HG03571 (cell line): Measurements from ENCODE around the gene GAA.

Experiments used
- ATAC-seq: cut with Tn5 transposase; IDR thresholded peaks from one replicate; pipeline ENCODE4 v1.9.1; 2021; ENCODE audit not compliant: unreplicated experiment

Gene GAA

DNA sequence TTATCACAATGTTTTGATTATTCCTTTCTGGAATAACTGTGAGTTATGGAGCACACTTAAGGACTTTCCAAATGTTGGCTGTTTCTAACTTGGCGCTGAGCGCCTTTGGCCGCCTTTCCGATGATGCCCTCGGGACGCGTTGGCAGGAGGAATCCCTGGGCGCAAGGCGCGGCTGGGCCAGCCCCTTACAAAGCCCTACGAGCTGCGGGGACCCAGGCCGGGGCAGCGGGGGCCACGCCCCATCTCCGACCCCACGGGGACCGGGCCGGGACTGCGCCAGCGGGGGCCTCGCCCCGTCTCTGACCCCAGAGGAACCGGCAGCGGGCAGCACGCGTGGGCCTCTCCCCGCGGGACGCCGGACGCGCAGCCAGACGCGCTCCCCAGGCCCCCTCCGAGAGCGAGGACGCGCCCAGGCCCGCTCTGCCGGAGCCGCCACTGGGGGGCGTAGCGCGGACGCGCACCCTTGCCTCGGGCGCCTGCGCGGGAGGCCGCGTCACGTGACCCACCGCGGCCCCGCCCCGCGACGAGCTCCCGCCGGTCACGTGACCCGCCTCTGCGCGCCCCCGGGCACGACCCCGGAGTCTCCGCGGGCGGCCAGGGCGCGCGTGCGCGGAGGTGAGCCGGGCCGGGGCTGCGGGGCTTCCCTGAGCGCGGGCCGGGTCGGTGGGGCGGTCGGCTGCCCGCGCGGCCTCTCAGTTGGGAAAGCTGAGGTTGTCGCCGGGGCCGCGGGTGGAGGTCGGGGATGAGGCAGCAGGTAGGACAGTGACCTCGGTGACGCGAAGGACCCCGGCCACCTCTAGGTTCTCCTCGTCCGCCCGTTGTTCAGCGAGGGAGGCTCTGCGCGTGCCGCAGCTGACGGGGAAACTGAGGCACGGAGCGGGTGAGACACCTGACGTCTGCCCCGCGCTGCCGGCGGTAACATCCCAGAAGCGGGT is at the start of gene GAA:
TSS of gene GAA (plus strand) at position 571 of the 935 bp plus-strand sequence. CDS start 3,006 bp downstream, outside the sequence.
- ATAC-seq: no peak

DNA sequence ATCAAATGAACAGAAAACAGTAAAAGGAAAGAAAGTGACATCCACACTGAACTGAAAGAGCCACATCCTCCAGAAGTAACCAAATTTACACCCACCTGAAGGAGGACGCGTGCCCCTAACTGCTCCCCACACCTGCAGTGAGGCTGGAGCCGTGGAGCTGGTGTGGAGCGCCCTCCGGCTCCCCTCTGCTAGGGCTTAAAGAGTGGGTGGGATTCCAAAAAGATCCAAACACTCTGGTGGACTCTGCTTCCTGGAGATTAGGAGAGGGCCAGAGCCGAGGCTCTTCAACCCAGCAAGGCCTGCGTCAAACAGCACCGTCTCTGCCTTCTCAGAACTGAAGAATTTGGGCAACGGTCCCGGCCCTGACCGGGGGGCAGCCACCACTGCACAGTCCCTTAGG is 49.7 kb upstream of the GAA start:
- ATAC-seq: no peak

DNA sequence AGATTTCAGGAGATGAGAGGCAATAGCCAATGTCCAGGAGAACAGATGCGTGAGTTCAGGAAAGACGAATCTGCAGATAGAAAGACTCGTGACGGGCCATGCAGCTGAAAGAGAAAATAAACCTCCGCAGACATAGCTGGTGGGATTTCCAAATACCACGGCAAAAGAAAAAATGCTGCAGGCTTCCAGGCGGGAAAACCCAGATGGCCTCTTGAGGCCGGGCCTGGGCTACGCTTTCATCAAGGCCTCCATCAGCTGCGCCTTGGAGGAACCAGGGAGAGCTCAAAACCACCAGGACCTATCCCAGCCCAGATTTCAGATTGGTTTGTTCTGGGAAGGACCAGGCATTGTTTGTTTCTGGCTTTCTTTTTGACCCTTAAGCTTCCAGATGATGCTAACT is 48.3 kb upstream of the GAA start:
- no peak for ATAC-seq

DNA sequence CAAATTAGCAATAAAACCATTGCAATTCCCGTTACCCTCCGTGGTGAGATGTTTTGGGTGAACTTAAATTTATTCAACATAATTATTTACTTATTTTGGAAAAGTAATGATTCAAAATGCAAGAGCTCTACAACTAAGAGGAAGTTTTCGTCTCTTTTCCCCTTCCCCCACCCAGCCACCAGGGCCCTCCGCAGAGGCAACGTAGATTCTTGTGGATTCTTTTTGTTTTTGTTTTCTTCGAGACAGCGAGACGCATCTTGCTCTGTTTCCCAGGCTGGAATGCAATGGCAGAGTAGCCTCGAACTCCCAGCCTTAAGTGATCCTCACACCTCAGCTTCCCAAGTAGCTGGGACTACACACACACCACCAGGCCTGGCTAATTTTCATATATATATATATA is 45.8 kb upstream of the GAA start:
- ATAC-seq: no peak

DNA sequence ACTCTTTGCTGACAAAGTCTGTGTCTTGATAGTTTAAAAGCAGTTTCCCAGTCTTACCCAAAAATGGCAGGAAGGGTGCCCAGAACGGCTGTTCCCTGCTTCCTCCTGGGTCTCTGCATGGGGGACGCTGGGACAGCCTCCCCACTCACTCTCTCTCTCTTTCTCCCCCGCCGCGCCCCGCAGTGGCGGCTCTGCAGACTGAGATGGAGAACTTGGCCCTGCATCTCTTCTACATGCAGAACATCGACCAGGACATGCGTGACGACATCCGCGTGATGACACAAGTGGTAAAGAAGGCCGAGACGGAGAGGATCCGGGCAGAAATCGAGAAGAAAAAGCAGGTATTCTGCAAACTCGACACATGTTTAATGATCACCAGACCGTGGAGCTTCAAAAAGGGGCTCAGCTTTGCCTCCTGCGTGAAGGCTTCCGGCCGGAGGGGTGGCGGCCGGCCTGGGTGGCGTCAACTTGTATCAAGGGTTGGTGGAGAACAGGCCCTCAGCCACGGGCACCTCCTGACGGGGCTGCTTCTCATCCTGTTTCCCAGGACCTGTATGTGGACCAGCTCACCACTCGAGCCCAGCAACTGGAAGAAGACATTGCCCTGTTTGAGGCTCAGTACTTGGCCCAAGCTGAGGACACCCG is 42.9 kb upstream of the GAA start:
- no peak for ATAC-seq

DNA sequence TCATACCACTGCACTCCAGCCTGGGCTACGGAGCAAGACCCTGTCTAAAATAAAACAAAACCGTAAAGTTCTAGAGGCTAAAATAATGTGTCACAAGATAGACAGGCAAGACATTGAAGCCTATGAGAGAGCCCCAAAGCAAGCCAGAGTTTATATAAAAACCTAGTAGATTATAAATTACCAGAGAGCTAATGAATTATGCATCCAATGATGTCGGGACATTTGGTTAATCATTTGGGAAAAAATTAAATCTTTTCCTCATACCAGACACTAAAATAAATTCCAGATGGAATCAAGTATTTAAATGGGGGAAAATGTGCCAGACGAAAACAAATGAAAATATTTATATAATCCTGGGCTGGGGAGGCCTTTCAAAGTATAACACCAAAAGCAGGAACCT is 40.7 kb upstream of the GAA start:
- no peak for ATAC-seq

DNA sequence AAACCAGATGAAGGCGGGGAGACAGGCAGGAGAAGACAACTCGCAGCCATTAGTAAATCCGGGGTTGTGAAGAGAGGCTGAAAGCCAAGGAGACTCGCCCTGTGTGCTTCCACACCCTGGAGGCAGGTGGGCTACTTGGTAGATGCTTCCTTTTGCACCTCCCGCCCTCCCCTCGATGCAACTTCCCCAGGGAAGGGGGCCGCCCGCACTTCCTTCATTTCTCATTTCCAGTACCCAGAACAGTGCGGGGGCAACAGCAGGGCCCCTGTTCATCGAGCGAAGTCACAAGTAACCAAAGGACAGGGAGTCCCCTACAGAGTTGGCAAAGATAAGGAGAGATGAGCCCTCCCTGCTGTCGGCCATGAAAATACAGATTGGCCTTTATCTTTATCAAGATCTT is 40.0 kb upstream of the GAA start:
- ATAC-seq: no peak

DNA sequence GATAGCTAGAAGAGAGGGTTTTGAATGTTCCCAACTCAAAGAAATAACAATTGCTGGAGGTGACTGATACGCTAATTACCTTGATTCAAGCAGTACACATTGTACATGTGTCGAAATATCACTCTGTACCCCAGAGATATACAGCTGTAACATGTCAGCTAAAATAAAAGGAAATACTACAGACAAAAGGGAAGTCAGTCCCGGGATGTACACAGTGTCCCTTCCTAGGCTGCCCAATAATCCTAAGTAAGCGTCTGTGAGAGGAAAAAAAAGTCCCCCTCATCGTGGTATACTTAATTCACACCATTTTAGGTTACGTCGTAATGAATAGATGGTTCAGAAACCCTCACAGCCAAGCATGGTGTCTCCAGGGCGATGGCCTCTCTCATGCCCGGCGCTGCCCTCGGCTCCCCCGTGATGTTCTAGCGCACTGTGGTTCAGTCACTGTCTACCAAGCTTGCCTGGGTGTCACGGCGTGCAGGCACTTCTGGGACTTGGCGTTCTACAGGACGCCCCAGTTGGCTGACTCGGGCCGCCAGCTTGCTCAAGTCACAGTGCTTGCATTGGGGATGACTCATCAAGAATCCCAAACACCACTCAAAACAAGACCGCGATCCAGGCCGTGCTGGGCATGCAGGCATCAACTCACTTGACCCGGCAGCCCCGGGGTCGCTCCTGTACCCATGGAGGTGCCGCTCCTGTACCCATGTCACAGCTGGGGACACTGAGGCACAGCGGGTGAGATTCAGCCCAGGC is 37.4 kb upstream of the GAA start:
- no peak for ATAC-seq

DNA sequence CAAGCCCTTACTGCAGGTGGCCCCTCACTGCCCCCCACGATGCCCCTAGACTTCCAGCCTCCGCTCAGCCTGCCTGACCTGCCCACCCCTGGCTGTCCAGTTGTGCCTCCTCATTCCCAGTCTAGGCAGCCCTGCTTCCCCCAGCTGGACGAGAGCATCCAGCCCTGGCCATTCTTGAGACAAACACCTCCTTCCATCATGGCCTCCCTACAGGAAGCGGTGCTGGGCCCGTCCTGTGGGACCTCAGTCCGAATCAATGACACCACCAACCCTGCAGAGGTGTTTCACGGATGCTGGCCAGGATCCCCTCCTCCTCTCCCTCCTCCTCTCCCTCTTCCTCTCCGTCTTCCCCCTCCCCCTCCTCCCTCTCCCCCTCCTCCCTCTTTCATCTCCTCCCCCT is 36.7 kb upstream of the GAA start:
- no peak for ATAC-seq

DNA sequence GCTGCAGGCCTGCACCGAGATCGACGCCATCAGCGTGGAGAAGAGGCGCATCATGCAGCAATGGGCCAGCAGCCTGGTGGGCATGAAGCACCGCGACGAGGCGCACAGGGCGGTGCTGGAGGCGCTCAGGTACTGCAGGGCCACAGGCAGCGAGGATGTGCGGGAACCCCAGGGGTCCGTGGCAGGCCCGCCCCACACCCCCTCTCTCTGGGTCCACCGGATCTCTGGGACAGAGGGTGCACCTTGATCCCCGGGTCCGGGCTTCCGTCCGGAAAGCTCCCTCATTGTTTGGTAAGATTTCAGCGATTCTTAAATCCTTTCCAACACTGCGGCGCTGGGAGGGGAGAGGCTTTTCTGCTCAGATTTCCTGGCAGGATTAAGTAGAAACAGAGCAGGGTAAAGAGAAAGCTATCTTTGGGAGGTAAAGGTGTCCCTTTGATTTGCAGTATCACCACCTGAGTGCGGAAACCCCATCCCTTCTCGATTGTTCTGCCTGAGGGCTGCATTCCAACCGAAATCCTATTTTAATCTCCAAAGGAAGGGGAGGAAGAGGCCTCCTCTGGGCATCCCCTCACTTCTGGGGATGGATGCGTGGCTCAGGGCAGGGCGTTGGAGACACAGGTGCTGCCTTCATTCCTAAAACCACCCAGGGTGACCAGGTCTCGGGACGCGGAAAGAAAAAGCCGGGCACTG is 35.8 kb upstream of the GAA start:
- ATAC-seq: no peak

DNA sequence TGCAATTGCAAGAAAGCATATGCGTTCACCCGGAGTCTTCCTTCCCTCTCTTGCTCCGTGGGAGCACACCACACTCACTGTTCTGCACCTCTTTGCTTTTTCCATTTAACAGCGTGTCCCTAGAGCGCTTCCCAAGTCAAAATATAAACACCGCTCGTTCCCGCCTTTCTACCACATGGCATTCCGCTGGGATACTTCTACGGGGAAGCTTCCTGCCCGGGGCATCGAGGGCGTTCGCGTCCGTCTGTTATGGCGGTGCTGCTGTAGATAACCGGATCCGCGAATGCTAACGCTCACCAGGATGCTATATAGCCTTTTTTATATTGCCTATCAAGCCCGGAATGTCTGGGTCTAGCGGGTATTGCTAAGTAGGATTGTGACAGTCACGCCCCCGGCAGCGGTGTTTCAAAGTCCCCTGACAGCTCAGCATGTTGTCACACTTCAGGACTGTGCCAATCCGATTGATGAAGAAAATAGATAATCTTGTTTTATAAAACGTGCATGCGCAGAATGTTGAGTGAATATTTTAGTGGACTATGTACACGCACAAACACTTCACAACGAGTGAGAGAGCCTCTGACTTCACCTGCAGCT is 33.9 kb upstream of the GAA start:
- no peak for ATAC-seq

DNA sequence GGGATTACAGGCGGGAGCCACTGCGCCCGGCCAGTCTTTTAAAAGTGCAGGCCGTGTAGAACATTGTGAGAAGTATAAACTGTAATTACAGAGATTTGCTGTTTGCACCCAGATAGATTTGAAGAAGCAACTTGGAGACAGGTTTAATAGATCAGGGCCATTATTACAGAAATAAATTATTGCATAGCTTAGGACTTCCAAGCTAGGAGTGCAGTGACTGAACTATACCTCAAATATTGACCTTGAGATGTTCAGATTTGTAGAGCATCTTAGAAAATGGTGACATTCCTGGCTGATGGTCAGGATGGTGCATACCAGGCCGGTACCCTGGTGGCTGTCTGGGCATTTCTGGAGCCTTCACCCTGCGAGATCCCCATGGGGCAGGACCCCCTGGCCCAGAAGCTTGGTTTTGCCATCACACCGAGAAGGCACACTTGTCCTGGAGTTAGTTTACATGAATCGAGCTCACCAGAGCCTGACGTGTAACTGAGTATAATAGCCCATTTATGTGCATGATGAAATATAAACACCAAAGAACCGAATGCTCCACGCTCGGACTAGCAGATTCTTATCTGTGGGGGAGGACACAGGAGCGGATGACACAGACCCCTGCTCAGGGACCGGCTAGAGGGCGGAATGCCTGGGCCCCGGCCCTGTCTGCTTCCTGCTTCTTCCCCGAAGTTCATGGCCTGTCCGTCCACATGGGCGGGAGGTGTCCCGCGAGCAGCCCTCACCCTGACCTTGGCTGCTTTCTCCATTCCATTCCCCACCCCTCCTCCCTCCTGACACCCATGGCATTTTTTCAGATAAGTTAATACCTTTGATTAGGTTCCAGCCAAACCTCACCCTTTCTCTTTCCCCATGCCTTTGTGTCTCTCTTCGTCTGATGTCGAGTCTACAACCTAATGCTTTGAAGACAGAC is 32.8 kb upstream of the GAA start:
- no peak for ATAC-seq

DNA sequence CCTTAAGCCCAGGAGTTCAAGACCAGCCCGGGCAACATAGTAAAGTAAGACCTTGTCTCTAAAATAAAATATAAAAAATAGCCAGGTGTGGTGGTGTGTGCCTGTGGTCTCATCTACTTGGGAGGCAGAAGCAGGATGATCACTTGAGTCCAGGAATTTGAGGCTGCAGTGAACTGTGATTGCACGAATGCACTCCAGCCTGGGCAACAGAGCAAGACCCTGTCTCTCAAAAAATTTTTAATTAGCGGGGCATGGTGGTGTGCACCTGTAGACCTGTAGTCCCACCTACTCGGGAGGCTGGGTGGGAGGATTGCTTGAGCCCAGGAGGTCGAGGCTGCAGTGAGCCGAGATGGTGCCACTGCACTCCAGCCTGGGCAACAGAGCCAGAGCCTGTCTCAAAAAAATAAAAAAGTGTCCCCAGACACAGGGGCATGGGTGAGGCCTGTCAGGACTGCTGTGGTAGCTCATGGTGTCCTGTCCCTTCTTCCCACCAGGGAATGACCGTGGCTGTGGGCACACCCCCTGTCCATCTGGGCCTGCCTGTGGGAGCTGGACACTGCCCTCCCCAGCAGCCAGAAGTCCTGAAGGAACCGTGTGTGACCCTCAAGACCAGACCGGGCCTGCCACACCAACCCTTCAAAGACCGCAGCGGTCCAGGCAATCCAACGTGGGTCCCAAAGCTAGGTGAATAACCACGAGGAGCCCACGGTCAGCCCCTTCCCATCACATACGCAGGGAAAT is 30.8 kb upstream of the GAA start:
- ATAC-seq: no peak

DNA sequence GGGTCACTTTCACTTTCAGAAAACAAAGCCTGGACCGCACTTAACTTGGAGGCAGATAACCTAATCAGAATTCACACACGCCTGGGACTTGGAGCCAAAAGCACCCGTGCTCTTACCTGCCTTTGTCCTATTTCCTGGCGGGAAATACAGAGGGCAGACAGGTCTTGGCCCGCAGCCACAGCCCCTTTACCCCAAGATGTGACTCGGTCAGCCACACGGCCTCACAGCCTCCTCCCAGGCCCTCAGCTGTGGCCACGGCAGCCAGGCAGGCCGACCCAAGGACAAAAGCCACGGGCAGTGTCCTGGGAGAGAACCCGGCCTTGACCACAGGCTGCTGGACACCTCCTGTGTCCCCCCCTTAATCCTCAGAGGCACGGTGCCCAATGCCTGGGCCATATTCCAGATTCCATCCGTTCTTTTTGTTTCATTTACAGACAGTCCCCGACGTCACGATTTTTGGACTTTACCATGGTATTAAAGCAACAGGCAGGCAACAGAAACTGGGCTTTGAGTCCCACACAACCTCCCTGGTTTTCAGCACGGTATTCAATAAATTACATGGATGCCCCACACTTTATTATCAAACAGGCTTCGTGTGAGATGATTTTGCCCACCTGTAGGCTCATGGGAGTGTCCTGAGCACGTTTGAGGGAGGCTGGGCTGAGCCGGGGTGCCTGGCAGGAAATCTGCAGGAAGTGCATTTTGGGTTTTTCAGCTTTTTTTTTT is 30.1 kb upstream of the GAA start:
- ATAC-seq: no peak

DNA sequence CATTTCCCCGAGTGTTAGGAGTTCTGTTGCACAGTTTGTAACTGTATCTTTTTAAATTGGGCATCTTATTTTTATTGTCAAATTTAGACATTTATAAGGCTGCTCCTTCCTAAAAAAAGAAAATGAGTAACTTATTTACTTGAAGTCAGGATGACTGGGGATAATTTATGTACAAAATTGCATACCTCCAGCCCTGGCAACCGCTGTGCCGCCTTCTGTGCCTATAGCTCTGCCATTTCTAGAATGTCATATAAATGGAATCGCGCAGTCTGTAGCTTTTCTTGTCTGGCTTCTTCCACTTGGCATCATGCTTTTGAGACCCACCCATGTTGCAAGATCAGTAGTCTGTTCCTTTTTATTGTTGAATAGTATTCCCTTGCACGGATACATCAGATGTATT is 29.0 kb upstream of the GAA start:
- ATAC-seq: no peak

DNA sequence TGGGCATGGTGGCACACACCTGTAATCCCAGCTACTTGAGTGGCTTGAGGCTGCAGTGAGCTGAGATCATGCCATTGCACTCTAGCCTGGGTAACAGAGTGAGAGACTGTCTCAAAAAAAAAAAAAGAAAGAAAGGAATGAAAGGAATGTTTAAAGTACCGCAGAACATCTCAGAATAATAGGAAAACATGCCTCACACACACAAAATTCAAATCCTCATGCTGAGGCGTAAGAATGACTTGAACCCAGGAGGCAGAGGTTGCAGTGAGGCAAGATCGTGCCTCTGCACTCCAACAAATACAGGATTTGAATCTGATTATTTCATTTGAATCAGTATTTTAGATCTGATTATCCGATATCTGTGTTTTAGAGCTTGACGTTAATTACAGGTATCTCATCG is 21.3 kb upstream of the GAA start:
- ATAC-seq: no peak

DNA sequence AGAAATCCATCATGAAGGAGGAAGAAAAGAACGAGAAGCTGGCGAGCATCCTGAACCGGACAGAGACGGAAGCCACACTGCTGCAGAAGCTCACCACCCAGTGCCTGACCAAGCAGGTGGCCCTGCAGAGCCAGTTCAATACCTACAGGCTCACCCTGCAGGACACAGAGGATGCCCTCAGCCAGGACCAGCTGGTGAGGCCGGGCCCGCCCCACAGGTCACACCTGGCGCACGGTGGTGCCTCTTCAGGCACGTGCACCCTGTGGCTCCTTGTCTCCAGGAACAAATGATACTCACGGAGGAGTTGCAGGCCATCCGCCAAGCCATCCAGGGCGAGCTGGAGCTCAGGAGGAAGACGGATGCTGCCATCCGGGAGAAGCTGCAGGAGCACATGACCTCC is 19.8 kb upstream of the GAA start:
- no peak for ATAC-seq

DNA sequence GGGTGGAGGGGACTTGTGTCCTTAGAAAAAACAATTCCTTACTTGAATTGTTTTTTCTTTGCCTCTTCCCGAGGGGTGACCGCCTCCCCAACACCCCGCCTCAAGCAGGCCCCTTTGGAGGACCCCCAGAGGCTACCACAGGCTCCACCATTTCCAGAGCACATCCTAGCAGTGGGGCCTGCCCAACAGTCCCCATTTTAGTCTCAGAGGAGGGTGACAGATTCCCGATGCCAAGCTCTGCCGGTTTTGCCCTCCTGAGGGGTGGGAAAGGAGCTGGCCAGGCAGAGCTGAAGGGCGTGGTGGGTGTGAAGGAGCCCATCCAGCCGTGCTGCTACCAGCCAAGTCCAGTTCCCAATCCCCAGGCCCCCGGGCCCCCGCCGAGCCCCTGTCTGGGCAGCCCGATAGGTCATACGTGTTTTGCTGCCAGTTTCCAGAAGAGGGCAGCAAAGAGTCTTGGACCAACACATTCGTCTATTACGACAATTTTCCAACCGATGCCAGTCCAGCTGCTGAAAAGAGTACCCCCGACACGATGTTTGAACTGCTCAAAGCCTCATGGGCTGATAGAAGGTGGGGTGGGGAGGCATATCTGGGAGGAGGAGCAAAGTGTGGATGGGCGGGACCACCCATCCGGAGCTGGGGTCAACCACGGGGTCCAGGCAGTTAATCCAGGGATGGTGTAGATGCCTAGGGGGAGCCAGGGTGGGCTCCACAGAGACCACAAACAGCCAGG is 18.8 kb upstream of the GAA start:
- no peak for ATAC-seq
